ENCODE results near the gene JUNB. TPM values are rescaled to one million over a fixed set of nuclear protein-coding genes. Genes with fewer than 3 reads are reported as not detected.
A peak's percentile ranks its signal among the peaks of the same experiment; 100 is the strongest.

Gene JUNB
- total RNA-seq: 157 TPM

GRCh38 chr19:12791345-12792050, at the start of gene JUNB:
JUNB (plus strand) TSS chr19:12791486; CDS start chr19:12791772, 286 bp downstream.
- peak; percentile 98 for DNase-seq

DNA sequence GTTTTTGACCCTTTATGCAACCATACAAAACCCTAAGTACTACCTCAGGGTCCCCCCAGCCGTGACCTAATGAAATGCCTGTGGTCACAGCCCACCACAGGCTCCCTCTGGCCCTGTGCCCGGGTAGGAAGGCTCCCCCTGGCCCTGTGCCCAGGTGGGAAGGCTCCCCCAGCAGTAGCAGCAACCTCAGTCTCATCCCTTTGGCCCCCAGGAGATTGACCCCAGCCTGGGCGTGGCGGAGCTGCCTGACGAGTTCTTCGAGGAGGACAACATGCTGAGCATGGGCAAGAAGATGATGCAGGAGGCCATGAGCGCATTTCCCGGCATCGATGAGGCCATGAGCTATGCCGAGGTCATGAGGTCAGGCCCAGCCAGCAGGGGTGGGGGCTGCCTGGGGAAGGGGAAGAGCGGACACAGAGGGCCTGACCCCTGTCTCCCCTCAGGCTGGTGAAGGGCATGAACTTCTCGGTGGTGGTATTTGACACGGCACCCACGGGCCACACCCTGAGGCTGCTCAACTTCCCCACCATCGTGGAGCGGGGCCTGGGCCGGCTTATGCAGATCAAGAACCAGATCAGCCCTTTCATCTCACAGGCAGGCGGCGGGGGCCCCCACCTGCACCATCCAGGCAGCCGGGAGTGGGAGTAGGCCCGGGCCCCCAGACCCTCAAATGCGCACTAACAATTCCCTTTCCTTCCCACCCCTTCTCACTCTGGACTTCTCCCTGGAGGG, 46.0 kb upstream of the JUNB start:
- no peak for DNase-seq

DNA sequence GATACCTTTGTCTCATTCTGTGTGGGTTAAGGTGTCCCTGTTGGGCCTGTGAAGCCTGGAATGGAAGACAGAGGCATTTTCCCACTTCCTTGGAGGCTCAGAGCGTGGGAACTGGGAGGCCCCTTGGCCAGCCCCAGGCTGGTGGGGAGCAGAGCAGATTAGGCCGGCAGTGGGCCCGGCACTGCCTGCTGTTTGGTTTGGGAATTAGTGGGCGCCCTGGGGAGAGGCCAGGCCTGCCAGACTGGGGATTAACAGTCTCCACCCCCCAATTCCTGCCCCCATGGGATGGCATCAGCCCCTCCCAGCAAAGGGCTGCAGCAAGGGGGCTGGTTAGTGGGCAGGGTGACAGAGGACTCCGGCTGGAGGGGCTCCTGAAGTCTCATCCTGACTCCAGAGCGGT, 42.8 kb upstream of the JUNB start:
- DNase-seq: no peak

DNA sequence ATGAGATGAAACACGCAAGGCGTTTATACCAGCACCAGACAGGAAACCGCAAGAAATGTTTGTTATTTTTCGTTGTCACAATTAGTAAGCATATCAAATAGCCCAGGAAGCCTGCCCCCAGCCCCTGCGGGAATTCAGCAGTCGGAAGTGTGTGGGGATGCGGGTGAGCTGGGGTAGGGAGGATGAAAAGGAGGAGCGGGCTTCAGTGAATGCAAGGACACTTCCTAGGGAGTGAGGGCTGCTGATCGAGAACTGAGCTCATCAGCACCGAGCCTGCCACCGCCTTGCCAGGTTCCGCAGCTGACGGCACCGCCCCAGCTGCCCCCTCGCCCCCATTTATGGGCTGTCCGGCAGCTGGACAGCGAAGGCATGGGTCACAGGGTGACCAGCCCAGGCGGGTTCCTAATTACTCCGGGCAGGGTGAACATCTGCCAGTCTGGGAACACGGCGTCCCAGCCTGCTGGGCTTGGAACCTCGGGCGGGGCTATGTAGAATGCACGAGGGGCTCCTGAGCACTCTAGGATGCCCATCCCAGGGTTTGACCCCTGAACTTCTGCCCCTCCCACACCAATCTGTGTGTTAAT, 41.3 kb upstream of the JUNB start:
- DNase-seq: no peak

GRCh38 chr19:12750851-12751250, 40.4 kb upstream of the JUNB start:
- no peak for DNase-seq

DNA sequence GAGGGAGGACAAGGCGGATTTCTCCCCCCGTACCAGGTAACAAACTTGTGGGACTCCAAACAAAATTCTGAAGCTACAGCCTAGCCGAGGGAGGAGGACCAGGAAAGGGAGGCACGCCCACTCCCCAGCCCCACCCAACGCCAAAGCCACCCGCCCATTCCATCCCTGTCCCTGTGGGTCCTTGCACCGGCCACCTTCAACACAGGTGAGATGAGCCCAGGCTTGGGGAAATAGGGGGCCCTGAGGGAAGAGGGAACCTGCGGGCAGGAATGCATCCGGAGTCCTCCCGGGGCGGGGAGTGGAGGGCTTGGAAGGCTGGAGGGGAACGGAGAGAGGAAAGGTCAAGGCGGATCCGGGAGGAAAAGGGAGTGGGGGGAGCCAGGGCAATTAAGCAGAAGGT, 39.7 kb upstream of the JUNB start, which contains the start of gene BEST2:
Gene BEST2 (plus strand): TSS at position 157 of the 400 bp plus-strand sequence. CDS start 802 bp downstream, outside the sequence.
- no peak for DNase-seq

DNA sequence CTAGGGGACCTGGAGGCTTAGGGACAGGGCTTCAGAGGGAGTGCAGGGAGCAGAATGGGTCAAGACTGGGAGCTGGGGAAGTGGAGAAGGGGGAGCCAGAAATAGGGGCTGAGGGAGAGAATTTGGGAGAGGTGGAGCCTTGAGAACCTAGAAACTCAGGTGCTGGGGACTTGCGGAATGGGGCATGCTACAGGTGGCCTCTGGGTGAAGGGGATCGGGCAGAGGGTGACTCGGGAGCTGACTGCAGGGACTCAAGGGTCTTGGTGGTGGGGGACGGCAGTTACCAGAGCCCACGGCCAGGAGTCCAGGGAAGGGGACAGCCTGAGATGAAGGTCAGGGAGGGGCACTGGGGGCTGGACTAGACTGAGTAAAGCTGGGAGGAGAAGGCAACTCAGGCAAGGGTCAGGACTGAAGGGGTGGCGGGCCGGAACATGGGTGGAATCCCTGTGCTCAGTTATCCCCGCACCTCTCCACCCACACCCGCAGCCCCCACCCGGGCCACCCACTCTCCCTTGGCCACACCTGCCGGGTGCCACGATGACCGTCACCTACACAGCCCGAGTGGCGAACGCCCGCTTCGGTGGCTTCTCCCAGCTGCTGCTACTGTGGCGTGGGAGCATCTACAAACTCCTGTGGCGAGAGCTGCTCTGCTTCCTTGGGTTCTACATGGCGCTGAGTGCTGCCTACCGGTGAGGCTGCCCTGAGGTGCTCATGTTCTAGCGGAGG, 39.1 kb upstream of the JUNB start:
- no peak for DNase-seq

DNA sequence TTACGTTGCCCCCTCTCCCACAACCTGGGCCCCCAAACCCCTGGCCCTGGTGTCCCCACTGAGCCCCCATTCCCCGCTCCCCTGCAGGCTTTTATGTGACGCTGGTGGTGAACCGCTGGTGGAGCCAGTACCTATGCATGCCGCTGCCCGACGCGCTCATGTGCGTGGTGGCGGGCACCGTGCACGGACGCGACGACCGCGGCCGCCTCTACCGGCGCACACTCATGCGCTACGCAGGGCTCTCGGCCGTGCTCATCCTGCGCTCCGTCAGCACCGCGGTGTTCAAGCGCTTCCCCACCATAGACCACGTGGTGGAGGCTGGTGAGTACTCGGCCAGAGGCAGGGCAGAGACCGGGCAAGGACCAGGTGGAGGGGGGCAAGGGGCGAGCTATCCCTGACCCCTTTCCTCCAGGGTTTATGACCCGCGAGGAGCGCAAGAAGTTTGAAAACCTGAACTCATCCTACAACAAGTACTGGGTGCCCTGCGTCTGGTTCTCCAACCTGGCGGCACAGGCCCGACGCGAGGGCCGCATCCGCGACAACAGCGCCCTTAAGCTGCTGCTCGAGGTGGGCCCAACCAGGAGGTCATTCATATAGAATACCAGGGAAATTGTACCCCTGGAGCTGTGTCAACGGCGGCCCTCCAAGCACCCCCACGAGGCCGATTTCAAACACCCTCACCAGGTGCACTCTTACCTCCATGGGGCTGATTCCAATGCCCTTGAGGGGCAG, 36.7 kb upstream of the JUNB start:
- no peak for DNase-seq

DNA sequence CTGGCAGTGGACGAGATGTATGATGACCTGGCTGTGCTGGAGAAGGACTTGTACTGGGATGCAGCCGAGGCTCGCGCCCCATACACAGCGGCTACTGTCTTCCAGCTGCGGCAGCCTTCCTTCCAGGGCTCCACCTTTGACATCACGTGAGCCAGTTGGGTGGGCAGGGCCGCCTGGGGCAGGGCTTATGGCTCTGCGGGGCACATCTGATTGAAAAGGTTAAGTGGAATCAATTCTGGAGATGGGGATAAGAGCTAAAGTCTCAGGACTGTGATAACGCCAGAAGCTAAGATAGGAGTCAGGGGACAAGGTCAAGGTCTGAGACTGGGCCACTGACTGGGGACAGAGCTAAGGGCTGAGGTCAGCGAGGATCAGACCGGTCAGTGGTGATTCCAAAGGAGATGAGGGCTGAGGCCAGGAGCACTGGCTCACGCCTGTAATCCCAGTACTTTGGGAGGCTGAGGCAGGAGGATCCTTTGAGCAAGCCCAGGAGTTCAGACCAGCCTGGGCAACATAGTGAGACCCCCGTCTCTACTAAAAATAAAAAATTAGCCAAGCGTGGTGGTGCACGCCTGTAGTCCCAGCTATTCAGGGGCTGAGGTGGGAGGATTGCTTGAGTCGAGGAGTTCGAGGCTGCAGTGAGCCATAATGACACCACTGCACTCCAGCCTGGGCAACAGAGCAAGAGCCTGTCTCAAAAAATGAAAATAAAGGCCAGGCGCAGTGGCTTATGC, 35.0 kb upstream of the JUNB start:
- no peak for DNase-seq

DNA sequence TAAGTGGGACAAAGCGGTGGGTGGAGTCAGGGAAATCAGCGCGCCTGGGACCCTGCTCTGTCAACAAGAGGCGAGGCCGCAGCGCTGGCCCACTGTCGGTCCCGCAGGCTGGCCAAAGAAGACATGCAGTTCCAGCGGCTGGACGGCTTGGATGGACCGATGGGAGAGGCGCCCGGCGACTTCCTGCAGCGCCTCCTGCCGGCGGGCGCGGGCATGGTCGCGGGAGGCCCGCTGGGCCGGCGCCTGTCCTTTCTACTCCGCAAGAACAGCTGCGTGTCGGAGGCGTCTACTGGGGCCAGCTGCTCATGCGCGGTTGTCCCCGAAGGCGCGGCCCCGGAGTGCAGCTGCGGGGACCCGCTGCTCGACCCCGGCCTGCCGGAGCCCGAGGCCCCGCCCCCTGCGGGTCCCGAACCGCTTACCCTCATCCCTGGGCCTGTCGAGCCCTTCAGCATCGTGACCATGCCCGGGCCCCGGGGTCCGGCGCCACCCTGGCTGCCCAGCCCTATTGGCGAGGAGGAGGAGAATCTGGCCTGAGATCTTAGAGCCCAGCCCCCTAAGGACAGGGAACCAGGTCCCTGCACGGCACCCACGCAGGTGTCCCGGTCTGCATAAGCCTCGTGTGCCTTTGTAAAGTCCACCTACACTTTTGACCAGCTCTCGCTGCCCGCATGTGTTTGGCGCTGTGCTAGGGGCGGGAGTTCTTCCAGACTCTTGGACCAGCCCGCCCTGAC, 33.6 kb upstream of the JUNB start:
- DNase-seq: peak; percentile 89

GRCh38 chr19:12759686-12760085, 31.6 kb upstream of the JUNB start:
- no peak for DNase-seq

GRCh38 chr19:12763100-12763499, 28.2 kb upstream of the JUNB start:
- no peak for DNase-seq

DNA sequence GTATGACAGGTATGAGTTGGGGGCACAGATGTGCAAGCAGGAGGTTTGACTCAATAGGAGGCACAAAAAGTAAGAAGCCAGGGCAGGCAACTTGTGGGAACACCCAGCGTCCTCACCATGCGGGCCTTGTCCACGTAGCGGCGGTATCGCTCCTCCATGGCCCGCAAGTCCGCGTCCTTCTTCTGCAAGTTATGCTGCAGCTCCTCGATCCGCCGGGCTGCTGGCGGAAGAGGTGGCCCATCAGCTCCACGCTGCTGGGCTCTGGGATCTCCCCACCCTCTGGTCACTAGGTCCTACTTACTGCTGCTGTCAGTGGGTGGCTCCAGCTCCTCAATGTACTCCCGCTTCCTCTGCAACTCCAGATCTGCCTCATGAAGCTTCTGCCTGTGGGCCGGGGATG, 26.6 kb upstream of the JUNB start:
- DNase-seq: no peak

DNA sequence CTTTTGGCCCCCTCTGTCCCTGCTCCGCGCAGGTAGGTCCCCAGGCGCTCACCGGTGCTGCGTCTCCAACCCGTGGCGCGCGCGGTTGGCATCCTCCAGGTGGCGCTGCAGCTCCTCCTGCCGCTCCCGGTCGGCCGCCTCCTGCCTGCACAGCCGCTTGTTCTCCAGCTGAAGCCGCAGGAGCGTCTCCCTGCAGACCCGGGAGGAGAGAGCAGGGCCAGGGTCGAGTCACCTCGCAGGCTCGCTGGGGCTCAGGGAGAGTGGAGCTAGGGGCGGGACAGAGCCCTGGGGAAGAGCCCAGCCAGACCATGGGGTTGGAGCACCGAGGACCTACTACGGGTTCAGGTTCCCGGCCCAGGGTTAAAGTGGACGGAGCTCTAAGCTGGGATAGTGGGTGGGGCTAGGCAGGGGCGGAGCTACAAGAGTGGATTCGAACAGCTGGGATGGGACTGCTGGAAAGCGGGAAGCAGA, 25.2 kb upstream of the JUNB start:
- DNase-seq: no peak

DNA sequence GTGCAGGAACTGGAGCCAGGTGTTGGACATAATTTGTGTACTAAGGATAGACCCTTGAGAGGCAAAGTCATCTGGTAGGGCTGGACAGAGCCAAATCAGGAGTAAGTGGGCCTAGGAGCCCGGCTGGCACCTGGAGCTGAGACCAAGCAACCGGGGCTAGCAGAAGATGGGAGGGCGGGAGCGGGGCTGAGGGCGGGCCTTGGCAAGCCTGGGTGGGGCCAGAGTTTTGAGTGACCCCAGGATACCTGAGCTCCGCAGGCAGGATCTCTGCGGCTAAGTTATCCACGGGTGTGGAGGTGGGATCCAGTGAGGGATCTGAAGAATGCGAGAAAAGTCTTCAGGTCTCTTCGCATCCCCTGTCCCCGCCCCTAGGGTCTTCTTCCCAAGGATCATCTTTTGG, 24.1 kb upstream of the JUNB start:
- DNase-seq: no peak

- DNase-seq: no peak
Observed at GRCh38 chr19:12767666-12768065, 23.6 kb upstream of the JUNB start.

DNA sequence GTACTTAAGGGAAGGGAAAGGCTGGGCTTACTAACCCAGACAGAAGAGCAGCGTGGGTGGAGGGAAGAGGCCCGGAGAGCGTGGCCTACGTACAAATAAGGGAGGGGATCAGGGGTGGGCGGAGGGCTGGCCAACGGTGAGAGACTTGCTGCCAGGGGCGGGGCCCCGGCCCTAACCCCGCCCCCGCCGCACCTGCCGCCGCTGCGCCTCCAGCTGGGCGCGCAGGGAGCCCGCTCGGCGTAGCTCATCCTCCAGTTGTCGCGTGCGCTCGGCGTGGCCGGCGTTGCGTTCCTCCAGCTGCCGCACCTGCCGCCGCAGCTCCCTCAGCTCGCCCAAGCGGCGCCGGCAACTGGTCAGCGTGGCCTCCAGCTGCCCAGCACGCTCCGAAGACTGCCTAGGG, 21.6 kb upstream of the JUNB start:
- peak; percentile 81 for DNase-seq

DNA sequence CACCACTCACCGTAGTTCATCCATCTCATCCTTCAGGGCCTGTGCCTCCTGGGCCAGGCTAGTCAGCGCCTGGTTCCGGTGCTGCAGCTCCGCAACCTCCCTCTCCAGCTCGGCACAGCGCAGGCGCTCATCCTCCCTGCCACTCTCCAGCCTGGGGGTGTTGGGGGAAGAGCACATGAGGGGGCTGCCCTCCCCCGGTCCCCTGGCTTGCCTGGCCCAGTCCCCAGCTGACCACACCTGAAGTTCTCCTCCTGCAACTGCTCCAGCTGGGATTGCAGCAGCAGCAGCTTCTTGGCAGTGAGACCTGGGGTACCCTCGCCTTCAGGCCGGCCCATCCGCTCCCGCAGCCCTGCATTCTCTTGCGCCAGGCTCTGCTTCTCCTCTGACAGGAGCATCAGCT, 20.4 kb upstream of the JUNB start:
- DNase-seq: no peak

- no peak for DNase-seq
Observed at GRCh38 chr19:12772323-12772722, 19.0 kb upstream of the JUNB start.

- peak; percentile 38 for DNase-seq
Observed at GRCh38 chr19:12773571-12773970, 17.7 kb upstream of the JUNB start.
